HG02759 (cell line): ENCODE data around the gene SLX4IP.
A peak's percentile ranks its signal among the peaks of the same experiment; 100 is the strongest.

Experiments
- ATAC-seq: cut with Tn5 transposase; IDR thresholded peaks from one replicate; pipeline ENCODE4 v1.9.1; 2021; ENCODE audit warnings: mild to moderate bottlenecking, moderate library complexity; ENCODE audit not compliant: unreplicated experiment

The SLX4IP gene

GRCh38 chr20:10492065-10492464, 57.0 kb downstream of the SLX4IP start:
- ATAC-seq, result no peak

DNA sequence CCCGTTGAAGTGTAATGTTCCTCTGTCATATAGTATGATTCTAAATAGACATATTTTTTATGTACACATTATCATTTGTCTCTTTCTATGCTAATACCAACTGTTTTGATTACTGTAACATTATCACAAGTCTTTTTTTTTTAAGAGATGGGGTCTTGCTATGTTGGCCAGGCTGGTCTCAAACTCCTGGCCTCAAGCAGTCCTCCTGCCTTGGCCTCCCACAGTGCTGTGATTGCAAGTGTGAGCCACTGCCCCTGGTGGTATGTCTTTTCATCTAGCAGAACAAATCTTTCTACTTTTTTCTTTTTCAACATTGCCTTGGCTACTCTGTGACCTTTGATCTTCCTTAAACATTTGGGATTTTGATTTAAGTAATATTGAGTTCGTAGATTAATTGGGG, 57.7 kb downstream of the SLX4IP start:
- no peak for ATAC-seq

DNA sequence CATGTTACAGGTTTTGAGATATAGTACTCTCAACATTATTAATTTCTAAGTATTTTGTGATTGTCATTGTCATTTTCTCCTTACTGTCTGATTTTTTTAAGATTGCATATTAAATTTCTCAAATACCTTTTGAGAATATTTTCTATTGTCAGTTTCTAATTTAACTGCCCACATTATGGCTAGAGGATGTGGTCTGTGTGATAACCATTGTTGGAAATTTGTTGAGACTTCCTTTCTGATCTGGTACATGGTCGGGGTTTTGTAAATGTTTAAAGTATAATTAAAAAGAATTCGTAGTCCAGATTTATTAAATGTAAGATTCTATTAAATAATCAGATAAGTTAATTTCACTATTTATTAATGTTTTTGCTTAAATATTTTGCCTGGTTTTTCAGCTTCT, 60.1 kb downstream of the SLX4IP start:
- ATAC-seq, result no peak

- ATAC-seq, result no peak
Measured at GRCh38 chr20:10496465-10496864, 61.4 kb downstream of the SLX4IP start.

DNA sequence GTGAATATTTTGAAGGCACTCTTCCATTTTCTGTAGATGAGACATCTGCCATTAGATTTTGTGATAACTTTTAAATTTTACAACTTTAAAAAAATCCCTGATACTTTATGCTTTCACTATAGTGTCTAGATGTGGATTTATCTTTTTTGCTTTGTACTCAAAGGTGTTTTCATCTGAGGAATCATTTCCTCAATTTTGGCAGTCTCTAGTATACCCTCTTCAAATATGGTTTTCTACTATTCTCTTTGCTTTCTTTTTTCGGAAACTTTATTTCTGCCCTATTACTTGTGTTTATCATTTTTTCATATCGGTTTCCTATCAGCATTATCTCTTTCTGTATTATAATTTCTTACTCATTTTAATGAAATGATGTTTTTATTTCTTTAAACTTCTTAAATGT, 62.2 kb downstream of the SLX4IP start:
- ATAC-seq, result no peak

DNA sequence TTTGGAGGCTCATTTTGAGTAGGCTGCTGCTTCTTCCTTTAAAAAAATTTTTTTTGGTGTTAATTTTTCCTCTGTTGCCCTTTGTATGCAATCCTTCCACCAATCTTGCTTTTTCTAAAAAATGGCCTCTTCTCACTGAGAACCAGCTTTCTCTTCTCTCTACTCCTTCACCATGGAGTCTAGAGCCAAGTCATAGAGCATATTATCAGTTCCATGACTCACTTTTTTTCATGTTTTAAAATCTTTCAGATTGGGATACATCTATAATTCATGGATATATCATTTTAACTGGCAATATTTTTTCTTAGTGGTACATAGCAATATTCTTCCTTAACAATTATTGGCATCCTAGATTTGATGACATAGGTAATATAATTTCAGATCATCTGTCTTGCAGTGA, 62.7 kb downstream of the SLX4IP start:
- no peak for ATAC-seq

- ATAC-seq, result no peak
Measured at GRCh38 chr20:10498200-10498599, 63.1 kb downstream of the SLX4IP start.

GRCh38 chr20:10501402-10501801, 66.3 kb downstream of the SLX4IP start:
- ATAC-seq, result peak; percentile 43

DNA sequence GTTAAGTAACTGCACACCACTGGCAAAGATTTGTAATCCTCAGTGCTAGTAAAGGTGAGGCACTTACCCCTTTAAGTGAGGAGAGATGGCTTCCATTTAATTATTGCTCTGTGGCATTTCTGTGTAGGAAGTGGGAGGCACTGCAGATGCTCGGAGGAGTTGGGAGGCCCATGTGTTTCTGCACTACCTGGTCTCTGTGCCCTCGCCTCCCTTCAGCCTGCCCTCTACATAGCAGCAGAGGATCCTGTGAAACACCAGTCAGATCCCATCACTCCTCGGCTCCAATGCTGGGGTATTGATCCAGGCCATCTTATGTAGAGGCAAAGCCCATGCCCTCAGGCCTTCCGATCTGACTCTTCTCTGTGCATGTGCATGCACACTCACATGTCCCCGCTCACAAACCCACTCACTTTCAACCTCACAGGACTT, 67.0 kb downstream of the SLX4IP start:
- peak; percentile 38 for ATAC-seq

DNA sequence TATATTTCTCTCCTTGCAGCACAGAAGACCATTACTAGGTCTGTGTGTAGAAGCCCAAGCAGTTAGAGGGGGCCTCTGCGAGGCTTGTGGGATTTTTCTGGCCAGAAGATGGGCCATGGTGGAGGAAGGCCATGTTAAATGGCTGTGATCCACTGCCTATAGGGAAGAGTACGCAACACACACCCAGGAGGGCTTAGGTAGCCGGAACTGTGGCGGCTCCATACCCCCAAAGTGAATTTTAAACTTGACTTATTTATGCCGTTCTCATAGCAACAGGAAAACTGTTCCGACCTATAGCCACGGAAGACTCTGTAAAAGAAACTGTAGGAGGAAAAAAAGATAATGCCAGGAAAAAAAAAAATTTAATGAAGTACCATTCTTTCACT, 69.5 kb downstream of the SLX4IP start:
- ATAC-seq, result no peak

GRCh38 chr20:10504994-10505730, 70.1 kb downstream of the SLX4IP start:
- ATAC-seq, result no peak

- no peak for ATAC-seq
Measured at GRCh38 chr20:10505827-10506226, 70.7 kb downstream of the SLX4IP start.

GRCh38 chr20:10507052-10507451, 71.9 kb downstream of the SLX4IP start:
- ATAC-seq, result no peak

DNA sequence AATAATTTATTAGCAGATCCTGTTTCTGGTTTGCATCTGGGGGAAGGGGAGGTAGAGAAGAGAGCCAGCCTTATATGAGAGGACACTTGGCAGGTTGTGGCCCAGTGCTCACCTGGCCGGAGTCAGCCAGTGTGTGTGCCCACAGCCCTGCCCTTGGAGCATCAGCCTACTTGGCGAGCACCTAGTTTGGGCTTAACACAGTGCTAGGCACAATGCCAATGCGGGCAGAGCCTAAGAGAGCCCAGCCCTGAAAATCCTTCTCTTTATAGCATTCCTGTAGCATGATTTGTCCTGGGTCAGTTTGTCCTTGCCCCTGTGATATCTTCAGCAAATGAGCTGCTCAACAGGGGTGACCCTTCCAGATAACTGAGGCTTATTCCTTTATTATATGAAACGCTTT, 73.0 kb downstream of the SLX4IP start:
- ATAC-seq, result no peak

GRCh38 chr20:10508468-10509251, 73.6 kb downstream of the SLX4IP start:
- no peak for ATAC-seq

DNA sequence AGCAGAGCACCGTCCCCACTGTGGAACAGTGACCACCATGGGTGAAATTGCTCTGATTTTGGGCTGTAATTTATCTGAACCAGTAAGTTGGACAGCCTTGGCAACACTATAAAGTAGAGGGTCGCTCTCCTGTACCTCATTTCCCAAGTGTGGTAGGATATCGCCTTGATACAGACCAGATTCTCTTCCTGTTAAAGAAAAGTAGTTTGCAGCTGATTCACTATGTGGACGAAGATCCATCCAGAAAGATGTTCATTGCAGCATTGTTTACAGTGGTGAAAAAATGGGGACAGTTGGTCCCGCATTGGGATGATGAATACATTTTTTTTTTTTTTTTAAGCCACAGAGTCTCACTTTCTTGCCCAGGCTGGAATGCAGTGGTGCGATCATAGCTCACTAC, 74.3 kb downstream of the SLX4IP start:
- ATAC-seq, result no peak

- no peak for ATAC-seq
Measured at GRCh38 chr20:10510216-10510615, 75.1 kb downstream of the SLX4IP start.

DNA sequence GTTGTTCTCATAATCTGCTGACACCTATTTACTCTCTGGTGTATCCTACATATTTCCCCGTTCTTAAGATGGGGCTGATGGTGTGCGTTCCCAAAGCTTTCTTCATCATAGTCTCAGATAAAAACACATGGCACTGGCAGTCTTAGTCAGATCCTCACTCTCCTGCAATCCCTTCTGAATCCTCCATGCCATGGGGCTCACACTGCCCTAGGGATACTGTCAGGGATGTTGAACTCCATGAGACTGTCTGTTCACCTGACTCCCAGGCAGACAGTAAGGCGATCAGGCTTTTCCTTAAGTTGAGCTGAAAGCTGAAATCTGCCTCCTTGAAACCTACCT, 76.0 kb downstream of the SLX4IP start:
- ATAC-seq, result no peak

DNA sequence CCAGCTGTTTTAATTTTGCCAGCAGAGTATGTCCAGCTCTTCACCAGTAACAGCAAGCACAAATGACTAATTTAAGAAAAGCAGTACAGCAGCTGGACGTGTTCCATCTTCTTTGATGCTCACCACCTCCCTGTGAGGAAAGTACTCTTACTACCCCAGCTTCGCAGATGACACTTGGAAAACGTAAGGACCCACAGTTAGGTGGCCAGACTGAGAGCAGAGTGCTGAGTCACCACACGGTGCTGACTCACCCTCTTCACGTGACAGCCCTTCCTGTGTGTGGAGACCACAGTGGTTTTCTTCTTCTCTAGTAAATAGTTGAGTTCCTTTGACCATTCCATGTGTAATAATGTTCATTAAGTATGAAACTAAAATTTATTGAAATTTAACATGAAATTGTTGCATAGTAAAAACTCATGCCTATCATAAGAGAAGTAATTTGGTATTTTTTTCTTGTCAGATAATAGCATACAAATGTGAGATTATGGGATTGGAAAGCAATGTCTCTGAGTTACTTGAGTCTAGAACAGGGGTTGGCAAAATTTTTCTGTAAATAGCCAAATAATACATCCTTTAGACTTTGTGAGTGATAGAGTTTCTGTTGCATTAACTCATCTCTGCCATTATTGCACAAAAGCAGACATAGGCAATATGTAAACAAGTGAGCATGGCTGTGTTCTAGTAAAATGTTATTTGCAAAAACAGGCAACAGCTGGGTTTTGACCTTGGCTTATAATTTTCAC, 76.6 kb downstream of the SLX4IP start:
- peak; percentile 97 for ATAC-seq

- ATAC-seq, result no peak
Measured at GRCh38 chr20:10513061-10513460, 78.0 kb downstream of the SLX4IP start.

DNA sequence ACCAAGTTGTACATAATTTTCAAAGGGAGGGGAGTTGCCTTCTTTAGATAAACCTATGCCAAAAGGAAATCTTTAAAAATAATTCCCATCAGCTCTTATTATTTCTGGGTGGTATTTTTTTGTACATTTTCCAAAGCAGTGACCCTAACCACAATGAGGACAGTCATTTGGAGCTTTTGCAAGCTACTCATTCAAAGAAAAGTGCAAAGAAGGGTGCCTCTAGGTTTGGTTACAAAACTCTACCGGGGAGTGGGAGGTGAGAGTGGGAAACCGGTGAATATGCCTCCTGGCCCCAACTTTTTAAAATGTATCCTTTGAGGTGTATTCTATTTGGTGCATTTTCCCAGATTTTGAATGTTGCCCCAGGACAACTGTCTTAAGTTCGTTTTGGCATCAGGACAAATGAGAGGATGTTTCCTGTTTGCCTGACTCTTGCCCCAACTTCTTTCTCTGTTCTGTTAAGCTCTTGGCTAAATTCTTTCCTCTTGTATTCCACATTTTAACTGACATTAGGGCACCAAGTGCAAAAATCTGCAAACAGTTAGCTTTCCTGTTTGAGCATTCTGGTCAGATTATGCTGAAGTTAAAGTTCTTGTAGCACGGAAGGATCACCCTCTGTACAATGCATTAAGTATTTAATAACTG, 78.9 kb downstream of the SLX4IP start:
- ATAC-seq, result peak; percentile 21
